Left kidney (tissue), 2 donors: ENCODE measurements around the gene RERE. TPM values are rescaled to one million over a fixed set of nuclear protein-coding genes. Genes with fewer than 3 reads are reported as not detected.
"Not testable (repeated sequence)": the region's sequence is repeated elsewhere in the genome, so short reads cannot be mapped to it uniquely, and the experiment has no call there.

Source experiments
- DNase-seq: peaks from one replicate; pipeline ENCODE4 v3.0.0-alpha.2; 2013
- polyA plus RNA-seq: library from polyadenylated mRNA; unstranded; fragments of 120-200 nt; gene quantifications from one replicate; pipeline ENCODE4 v1.2.1, GENCODE V29; 2013; ENCODE audit not compliant: insufficient read length

RERE gene
- polyA plus RNA-seq, 1 donor: 163 TPM

GRCh38 chr1:8810987-8811386 lies 6.5 kb downstream of the RERE start:
- DNase-seq: no peak

DNA sequence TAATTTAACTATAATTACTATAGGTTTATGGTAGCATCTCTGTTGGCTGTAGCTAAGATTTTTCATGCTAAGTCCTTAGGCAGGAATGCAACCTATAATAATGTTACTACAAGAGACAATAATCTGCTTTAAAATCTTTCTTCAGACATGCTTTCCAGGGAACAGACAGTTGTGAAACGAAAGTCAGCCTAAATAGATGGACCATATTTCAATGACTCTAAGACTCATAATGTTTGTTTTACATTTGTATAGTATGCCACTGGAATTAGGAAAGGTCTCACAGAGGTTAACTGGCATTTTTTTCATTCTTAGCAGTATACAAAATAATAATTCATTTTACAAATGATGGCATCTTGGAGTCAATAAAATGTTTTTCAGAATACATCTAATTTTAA lies 8.1 kb downstream of the RERE start:
- DNase-seq: no peak

GRCh38 chr1:8807004-8807403 lies 10.4 kb downstream of the RERE start:
- DNase-seq: no peak

- DNase-seq: no peak
These were observed 17.0 kb downstream of the RERE start for GRCh38 chr1:8800416-8800815.

GRCh38 chr1:8797216-8797615 lies 20.2 kb downstream of the RERE start:
- DNase-seq: no peak

DNA sequence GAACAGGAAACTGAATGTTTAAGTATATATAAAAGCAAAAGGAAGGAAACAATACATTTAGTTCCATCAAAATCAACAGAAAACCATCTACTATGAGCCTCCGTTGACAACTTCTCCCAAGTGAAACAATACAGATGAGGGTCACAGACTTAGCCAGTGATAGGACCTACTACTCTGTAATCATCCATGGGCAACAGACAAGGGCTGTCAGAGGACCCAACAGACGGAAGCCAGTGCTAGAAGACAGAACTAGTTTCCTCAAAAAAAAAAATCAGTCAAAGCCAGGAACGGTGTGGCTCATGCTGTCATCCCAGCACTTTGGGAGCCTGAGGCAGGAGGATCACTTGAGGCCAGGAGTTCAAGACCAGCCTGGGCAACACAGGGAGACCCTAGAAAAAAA lies 20.6 kb downstream of the RERE start:
- DNase-seq: no peak

DNA sequence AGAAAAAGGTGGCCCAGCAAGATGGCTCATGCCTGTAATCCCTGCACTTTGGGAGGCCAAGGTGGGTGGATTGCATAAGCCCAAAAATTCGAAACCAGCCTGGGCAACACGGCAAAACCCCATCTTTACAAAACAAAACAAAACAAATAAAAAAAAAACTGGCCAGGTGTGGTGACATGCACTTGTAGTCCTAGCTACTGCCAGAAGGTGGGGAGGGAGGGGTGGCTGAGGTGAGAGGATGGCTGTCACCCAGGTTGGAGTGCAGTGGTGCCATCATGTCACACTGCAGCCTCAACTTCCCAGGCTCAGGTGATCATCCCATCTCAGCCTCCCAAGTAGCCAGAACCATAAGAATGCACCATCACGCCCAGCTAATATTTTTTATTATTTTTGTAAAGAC lies 22.8 kb downstream of the RERE start:
- no peak for DNase-seq

DNA sequence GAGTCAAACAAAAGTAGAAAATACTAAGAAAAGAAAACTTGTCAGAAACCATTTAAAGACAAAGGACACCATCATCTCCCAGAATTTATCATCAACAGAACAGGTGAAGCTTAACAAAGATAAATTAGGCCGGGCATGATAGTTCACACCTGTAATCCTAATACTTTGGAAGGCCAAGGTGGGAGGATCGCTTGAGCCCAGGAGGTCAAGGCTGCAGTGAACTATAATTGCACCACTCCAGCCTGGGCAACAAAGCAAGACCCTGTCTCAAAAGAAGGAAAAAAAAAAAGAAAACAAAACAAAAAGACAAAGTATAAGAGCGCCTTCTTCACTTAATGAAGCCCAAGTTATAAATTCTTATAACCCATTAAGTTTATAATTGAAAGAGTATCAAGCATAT lies 25.6 kb downstream of the RERE start:
- DNase-seq: no peak

- peak; percentile 15 for DNase-seq
These were observed 26.5 kb downstream of the RERE start for GRCh38 chr1:8790987-8791386.

GRCh38 chr1:8790478-8790877 lies 27.0 kb downstream of the RERE start:
- DNase-seq: no peak

GRCh38 chr1:8789314-8790214 lies 27.9 kb downstream of the RERE start:
- peak; percentile 18 for DNase-seq

DNA sequence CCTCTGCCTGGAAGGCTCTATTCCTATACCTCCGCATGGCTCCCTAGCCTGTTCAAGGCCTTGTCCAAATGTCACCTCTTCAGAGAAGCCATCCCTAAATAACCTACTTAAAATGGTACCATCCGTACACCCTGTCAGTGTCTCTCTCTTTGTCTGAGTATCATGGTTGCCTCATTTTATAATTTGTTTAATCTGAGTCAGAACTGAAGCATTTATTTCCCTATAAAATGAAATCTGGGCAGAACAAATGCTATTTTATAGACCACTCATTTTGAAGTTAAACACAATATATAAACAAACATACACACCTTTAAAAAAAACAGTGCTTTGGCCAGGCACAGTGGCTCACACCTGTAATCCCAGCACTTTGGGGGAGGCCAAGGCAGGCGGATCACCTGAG lies 30.2 kb downstream of the RERE start:
- no peak for DNase-seq

GRCh38 chr1:8786204-8786603 lies 31.2 kb downstream of the RERE start:
- DNase-seq: not testable (repeated sequence)

GRCh38 chr1:8782955-8783354 lies 34.5 kb downstream of the RERE start:
- no peak for DNase-seq

DNA sequence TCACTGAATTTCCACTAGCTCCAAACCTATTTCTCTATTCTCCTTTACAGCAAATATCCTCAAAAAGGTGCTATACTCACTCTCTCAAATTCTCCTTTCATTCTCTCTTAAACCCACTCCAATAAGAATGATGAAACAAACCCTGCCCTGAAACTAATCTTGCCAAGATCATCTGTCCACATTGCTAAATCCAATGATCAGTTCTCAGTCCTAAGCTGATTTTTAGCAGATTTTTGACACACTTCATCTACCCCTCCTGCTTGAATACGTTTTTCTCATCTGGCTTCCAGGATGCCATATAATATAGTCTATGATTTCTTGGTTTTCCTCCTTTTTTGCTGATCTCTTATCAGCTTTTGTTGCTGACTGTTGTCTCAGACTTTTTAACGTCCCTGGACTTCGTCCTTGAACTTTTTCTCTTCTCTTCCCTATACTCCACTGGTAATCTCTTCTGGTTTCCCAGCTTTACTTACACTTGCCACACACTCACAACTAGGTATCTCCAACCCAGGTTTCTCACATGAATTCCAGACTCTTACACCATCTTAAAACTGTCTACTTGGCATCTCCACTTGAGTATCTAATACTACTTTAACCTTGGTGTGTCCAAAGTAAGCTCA lies 35.3 kb downstream of the RERE start:
- no peak for DNase-seq

DNA sequence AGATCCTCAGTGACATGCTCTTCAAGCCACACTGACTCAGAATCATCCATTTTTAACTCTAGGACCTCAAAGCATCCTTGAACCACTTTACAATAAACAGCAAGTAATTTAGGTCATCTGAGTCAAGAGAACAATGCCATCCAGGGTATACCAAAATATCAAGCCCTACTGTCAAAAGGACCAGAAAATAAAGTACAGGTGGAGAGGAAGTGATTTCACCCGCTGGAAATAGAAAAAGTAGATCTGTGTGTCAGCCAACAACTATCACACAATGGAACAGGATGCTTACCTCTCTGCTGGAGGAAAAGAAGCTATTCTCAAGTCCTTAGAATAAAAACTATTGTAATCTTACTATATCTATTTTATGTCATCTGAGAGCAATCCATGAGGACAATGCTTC lies 37.0 kb downstream of the RERE start:
- DNase-seq: no peak

DNA sequence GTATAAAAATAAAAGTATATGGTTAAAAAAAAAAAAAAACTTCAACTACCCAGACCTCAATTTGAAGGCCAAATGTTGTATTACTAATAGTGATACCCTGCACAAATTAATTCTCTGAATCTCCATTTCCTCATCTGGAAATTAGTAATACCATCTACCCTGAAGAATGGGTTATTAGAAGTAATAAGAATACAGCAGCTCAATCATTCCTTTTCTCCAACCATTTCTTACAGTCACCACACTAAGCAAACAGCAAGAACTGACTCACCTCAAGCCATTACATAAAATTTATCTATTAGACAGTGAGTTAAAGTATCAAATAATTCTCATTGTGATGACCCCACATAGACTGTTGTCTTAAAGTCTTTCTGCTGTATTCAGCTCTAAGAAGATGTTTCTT lies 39.6 kb downstream of the RERE start:
- DNase-seq: no peak

DNA sequence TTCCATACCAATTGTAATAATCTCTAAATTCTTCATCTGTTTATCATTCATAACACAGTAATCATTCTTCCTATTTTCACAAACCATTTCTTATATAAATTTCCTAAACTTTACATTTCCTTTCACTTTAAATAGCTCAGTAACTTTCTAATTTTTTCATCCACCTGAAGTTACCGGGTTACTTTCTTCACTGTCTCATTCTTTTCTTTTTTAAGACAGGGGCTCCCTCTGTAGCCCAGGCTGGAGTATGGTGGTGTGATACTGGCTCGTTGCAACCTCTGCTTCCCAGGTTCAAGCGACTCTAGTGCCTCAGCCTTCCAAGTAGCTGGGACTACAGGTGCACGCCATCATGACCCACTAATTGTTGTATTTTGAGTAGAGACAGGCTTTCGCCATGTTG lies 41.3 kb downstream of the RERE start:
- no peak for DNase-seq

GRCh38 chr1:8767006-8767405 lies 50.4 kb downstream of the RERE start:
- no peak for DNase-seq

- no peak for DNase-seq
These were observed 52.2 kb downstream of the RERE start for GRCh38 chr1:8765198-8765597.

DNA sequence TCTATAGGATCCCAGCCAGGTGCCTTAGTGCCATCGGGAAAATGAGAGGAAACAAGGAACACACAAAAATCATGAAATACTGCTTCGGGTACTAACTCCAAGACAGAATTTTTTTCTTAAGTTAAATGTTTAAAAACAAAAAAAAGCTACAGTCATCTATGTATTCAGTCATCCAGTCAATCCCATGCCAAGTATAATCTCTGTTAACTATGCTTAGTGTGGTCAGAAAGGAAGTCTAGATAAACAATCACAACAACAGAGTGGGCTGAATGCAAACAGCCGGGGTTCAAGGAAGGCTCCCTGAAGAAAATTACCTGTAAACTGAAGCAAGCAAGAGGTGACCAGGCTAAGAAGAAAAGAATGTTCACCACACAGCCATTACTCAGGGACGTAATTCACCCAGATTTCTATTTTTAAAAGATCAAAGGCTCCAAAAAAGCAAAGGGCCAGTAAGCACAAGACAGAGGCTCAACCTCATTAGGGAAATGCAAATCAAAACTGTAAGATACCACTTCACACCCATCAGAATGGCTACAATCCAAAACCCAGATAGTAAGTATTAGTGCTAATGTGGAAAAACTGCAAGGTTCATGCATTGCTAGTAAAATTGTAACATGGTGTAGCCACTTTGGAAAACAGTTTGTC lies 53.0 kb downstream of the RERE start:
- DNase-seq: no peak

GRCh38 chr1:8763888-8764287 lies 53.6 kb downstream of the RERE start:
- no peak for DNase-seq

GRCh38 chr1:8754993-8755392 lies 62.4 kb downstream of the RERE start:
- DNase-seq: no peak
